Measurements from ENCODE around the gene ADRA2B.
"Not testable (repeated sequence)": the region's sequence is repeated elsewhere in the genome, so short reads cannot be mapped to it uniquely, and the experiment has no call there.

ADRA2B gene

DNA sequence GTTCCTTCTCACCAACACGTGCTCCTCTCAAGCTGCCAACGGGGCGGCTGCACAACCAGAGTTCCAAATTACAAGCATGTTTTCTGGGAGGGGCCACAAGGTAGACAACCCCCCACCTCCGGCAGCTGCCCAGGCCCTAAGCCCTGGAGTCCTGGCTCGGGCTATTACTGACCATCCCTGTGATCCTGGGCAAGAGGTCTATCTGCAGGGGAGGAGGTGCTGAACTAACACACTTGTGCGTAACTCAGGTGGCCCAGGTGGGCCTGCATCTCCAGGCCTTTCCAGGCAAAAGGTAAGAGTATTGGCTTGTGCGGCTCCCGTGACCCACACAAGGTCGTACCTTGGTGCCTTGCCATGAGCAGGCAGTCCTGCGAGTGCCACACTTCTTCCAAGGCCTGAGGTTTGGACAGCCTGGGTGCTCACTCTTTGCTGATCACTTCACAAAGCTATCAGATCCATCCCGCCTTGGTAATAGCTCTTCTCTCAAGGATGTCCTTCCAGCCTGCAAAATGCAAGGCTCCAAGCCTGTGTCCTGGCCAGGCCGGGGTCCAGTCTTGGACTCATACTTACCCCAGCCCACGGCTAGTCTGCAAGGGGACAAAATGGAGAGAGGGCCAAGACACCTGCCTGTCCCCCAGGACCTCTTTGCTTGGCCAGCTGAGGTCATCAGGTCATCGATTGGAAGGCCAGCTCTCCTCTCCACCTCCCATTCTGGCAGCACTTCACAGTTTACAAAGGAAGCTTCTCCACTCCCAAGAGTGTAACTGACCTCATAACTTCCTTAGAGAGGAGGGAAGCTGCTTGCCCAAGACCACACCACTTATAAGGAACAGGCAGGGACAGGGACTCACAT lies 33.9 kb downstream of the ADRA2B start:
- peak overlapping the region; percentile 67 for H3K27ac Mint-ChIP-seq
- H3K4me1 Mint-ChIP-seq (ENCODE audit: low read depth) = peaks cover 33% of the 10 kb centered on the region
- peaks cover 14% of the 10 kb centered on the region for H3K27me3 Mint-ChIP-seq
- intact Hi-C loops (cut with micrococcal nuclease) = no loop called here
- H3K36me3 Mint-ChIP-seq (ENCODE audit: low read depth) = no peaks in the 10 kb centered on the region
- H3K9me3 Mint-ChIP-seq = no peaks in the 10 kb centered on the region
- H3K4me3 Mint-ChIP-seq = no peak overlapping the region

DNA sequence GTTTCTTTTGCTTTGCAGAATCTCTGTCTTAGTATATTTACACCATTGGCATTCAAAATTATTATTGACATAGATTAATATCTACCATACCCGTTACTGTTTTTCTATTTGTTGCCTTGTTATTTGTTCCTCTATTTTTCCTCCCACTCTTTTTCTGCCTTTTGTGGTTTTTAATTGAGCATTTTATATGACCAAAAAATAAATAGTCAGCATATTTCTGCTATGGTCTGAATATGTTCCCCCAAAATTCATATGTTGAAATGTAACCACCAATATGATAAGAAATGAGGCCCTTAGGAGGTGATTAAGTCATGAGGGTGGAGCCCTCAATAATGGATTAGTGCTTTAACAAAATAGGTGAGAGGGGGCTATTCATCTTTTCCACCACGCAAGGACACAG lies 35.3 kb downstream of the ADRA2B start:
- Mint-ChIP-seq H3K36me3 (ENCODE audit: low read depth) (no peaks in the 10 kb centered on the region), H3K4me1 (ENCODE audit: low read depth) (peaks cover 33% of the 10 kb centered on the region), H3K4me3 (no peak overlapping the region), H3K9me3 (no peaks in the 10 kb centered on the region), H3K27ac (no peak overlapping the region), H3K27me3 (peaks cover 18% of the 10 kb centered on the region)
- intact Hi-C loops (cut with micrococcal nuclease) = no loop called here

DNA sequence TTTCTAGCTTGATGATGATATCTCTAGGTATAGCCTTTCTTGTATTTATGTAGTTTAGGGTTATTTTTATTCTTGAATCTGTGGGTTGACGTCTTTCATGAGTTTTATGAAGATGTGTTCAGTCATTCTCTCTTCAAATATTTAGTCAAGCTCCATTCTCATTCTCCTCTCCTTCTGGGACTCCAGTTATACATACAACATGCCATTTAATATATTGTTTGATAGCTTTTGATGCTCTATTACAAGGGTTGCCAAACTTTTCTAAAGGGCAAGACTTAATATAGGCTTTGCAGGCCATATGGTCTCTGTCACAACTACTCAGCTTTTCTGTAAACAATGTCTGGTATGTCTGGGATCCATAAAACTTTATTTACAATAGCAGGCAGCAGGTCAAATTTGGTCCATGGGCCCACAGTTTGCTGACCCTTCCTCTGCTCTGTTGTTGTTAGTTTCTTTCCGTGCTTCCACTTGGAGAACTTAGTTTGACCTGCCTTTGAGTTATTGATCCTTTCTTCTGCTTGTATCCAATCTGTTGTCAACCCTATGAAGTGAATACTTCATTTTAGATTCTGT lies 41.1 kb downstream of the ADRA2B start:
- Mint-ChIP-seq H3K27me3 (peaks cover 36% of the 10 kb centered on the region), H3K4me3 (no peak overlapping the region), H3K9me3 (no peaks in the 10 kb centered on the region), H3K4me1 (ENCODE audit: low read depth) (no peaks in the 10 kb centered on the region), H3K27ac (no peak overlapping the region), H3K36me3 (ENCODE audit: low read depth) (no peaks in the 10 kb centered on the region)
- intact Hi-C loops (cut with micrococcal nuclease) = no loop called here

DNA sequence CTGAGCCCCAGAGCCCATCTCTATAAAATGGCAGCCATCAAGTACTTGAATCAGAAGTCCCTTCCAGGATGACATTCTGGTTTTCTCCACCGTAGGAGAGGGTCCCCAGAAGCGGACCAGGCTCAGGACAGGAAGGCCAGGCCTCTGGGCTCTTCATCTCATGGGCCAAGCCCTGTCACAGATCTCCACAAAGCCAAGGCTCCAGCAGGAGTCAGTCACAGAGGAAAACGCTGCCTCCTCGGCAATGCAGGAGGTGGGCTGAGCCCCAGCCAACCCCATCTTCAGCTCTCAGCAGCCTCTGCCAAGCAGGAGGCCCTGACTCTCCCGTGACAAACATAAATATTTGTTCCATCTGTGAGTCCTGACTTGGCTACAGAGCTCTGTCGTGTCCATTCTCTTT lies 42.2 kb downstream of the ADRA2B start:
- intact Hi-C loops (cut with micrococcal nuclease) = no loop called here
- Mint-ChIP-seq H3K4me3 (no peak overlapping the region), H3K9me3 (no peaks in the 10 kb centered on the region), H3K27me3 (peaks cover 33% of the 10 kb centered on the region), H3K36me3 (ENCODE audit: low read depth) (no peaks in the 10 kb centered on the region), H3K27ac (no peak overlapping the region), H3K4me1 (ENCODE audit: low read depth) (no peaks in the 10 kb centered on the region)

DNA sequence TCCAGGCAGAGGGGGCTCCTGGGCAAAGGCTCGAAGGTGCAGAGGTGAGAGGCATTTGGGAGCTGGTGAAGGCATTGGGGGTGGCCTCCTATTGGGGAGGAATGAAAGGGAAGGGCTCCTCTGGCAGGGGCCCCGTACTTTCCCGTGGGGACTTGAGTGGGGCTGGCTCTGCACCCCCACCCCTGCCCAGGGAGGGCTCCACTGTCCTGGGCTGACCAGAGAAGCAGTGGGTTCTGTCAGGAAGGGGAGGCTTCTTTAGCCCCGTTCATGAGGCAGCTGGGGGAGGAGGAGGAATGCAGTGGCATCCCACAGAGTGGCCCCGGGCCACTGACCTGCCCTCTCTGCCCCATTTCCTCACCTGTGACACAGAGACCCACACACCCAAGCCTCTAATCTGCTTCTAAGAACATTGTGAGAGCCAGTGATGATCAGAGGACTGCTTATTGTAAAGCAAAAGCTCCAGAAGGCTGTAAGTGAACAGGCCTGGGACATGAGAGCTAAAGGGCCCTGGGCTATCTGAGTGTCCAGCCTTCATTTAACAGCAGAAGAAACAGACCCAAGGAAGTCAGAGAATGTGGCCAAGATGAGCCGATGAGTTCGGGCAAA lies 43.1 kb downstream of the ADRA2B start:
- Mint-ChIP-seq H3K4me1 (ENCODE audit: low read depth) (no peaks in the 10 kb centered on the region), H3K4me3 (no peak overlapping the region), H3K9me3 (no peaks in the 10 kb centered on the region), H3K27ac (no peak overlapping the region), H3K36me3 (ENCODE audit: low read depth) (no peaks in the 10 kb centered on the region), H3K27me3 (peaks cover 31% of the 10 kb centered on the region)
- intact Hi-C loops (cut with micrococcal nuclease) = no loop called here

DNA sequence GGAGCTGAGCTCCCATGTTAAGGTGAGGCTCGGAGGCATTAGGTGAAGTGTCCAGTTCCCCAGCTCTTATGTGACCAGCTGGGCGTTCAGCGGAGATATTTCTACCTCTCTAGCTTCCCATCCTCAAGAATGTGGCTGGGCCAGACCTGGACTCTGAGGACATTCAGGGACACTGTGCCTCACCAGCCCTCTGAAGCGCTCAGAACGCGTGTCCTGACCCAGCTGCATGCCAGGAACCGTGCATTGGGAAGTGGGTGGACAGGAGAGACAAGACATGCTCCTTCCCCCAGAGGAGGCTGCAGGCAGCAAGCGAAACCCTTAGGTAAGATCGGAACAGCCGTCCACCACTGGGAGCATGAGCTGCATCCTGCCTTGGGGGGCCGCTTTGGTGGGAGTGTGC lies 43.6 kb downstream of the ADRA2B start:
- Mint-ChIP-seq H3K4me3 (no peak overlapping the region), H3K9me3 (no peaks in the 10 kb centered on the region), H3K27ac (no peak overlapping the region), H3K4me1 (ENCODE audit: low read depth) (no peaks in the 10 kb centered on the region), H3K36me3 (ENCODE audit: low read depth) (no peaks in the 10 kb centered on the region), H3K27me3 (peaks cover 35% of the 10 kb centered on the region)
- intact Hi-C loops (cut with micrococcal nuclease) = no loop called here

DNA sequence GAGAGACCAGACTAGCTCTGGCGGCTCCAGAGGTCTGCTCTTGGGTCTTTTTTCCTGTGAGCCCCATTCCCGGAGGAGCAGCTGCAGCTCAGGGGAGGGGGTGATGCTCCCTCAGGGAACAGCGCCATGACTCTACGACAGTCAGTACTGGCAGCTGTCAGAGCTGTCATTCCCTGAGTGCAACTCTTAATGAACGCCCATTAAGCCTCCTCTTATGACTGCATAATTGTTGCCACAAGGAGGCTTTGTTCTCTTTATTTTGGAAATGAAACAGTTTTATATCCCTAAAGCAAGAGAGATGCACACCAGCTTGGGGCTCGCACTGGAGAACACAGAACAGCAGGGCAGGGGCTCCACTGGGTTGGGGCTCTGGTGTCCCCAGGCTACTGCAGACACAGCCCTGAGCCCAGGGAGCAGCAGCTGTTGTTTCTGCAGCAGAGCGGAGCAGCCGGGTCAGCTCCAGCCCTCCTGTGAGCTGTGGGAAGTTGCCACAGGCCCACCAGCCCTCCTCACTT lies 44.3 kb downstream of the ADRA2B start:
- H3K4me3 Mint-ChIP-seq; intact Hi-C loops (cut with micrococcal nuclease); H3K36me3 Mint-ChIP-seq (ENCODE audit: low read depth); H3K4me1 Mint-ChIP-seq (ENCODE audit: low read depth); H3K27ac Mint-ChIP-seq; H3K9me3 Mint-ChIP-seq: not testable (repeated sequence)
- peaks cover 41% of the 10 kb centered on the region for H3K27me3 Mint-ChIP-seq

DNA sequence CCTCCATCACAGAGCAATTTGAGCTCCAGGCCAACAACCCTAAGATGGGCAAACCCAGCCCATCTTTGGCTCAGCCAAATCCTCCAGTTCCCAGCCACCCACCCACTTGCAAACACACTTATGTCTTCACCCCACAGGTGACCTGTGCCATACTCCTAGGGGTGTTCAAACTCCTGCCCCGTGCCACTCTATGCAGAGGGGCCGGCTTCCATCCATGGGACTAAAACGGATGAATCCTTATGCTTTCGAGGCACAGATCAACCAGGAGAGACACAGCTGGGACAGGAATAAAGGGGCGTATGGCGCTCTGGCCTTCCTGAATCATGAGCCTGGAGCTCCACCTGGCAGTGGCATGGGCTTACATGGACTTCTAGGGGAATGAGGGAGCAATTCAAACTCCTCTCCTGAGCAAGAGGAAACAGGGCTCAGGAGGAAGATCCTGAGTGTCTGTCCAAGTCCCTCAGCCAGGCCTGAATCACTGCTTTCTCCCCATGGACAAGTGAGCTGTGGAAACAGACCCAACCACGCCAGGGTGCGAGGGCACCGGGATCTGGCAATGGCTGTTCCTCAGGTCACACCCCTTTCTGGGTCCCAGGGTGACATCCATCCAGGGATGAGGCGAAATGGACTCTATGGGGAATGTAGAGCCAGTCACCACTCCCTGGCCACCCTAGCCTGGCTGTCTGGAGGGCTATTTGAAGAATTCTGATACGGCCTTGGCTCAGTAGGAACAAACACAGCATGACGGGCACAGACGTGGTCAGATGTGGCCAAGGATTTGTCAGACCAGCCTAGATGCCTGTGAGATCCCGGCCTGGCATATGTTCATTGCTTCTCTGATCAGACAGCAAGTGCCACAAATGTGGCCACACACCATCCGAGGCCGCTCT lies 45.0 kb downstream of the ADRA2B start:
- peaks cover 39% of the 10 kb centered on the region for H3K27me3 Mint-ChIP-seq
- H3K4me3 Mint-ChIP-seq; intact Hi-C loops (cut with micrococcal nuclease); H3K9me3 Mint-ChIP-seq; H3K27ac Mint-ChIP-seq; H3K36me3 Mint-ChIP-seq (ENCODE audit: low read depth); H3K4me1 Mint-ChIP-seq (ENCODE audit: low read depth): not testable (repeated sequence)

DNA sequence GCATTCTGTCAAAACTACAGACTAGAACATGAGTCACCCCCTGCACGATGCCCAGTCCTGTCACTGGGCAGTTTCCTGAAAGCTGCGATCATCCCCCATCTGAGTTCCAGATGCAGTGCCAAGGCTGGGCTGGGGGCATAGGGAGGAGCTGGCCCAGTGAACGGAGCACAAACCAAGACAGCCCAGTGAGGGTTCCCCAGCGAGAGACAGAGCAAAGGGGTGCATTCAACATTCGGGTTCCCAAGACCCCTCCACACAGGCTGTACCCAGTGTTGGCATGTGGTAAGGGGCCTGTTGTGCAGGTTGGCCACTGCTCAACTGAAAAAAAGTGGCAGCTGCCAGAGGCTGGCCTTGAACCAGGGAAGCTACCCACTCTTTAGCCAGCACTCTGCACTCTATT lies 46.0 kb downstream of the ADRA2B start:
- intact Hi-C loops (cut with micrococcal nuclease); H3K36me3 Mint-ChIP-seq (ENCODE audit: low read depth); H3K27ac Mint-ChIP-seq; H3K9me3 Mint-ChIP-seq; H3K4me3 Mint-ChIP-seq; H3K4me1 Mint-ChIP-seq (ENCODE audit: low read depth): not testable (repeated sequence)
- H3K27me3 Mint-ChIP-seq = peaks cover 38% of the 10 kb centered on the region

DNA sequence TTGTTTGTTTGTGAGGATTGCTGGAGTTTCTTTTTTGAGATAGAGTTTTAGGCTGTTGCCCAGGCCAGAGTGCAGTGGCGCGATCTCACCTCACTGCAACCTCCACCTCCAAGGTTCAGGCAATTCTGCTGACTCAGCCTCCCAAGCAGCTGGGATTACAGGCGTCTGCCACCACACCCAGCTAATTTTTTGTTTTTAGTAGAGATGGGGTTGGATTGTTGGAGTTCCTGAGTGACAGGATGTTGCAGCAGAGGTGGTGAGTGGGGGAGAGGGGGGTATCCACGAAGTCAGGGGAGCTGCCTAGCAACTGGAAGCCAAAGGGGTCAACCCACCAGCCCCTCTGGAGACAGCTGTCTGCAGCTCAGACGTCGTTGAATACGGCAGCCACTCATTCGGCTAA lies 46.5 kb downstream of the ADRA2B start:
- peaks cover 38% of the 10 kb centered on the region for H3K27me3 Mint-ChIP-seq
- H3K4me1 Mint-ChIP-seq (ENCODE audit: low read depth); H3K27ac Mint-ChIP-seq; H3K36me3 Mint-ChIP-seq (ENCODE audit: low read depth); H3K9me3 Mint-ChIP-seq; intact Hi-C loops (cut with micrococcal nuclease); H3K4me3 Mint-ChIP-seq: not testable (repeated sequence)

DNA sequence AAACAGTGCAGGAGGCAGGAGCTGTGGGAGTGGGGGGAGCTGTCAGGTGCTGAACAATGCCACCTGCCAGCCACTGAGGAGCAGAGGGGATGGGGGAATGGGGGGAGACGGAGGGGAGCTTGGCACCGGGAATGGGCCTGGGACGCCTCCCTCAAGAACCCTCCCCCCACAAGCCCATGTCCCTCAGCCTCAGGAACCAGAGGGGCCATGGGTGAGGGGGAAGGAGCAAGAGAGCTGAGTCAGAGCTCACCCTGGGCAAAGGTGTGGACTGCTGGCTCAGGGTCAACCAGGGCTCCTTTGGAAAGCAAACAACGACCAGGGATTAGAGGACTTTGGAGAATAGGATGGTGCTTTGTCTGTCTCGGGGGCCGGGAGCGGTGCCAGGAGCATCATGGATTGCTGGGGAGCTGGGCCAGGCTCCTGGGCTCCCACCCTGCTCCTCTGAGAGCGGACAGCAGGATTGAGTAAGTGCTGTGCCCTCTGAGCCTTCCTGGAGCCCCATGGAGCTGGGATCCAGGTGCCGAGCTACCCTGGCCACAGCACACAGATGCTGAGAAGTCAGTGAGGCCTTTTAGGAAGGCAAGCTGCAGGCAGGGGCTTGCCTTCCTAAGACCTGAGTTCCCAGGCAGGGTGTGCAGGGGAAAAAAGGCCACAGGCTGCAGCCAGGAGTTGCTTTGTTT lies 48.3 kb downstream of the ADRA2B start:
- H3K4me3 Mint-ChIP-seq; H3K36me3 Mint-ChIP-seq (ENCODE audit: low read depth); H3K9me3 Mint-ChIP-seq; intact Hi-C loops (cut with micrococcal nuclease); H3K4me1 Mint-ChIP-seq (ENCODE audit: low read depth): not testable (repeated sequence)
- H3K27me3 Mint-ChIP-seq = peaks cover 31% of the 10 kb centered on the region
- H3K27ac Mint-ChIP-seq = peak overlapping the region; percentile 14

DNA sequence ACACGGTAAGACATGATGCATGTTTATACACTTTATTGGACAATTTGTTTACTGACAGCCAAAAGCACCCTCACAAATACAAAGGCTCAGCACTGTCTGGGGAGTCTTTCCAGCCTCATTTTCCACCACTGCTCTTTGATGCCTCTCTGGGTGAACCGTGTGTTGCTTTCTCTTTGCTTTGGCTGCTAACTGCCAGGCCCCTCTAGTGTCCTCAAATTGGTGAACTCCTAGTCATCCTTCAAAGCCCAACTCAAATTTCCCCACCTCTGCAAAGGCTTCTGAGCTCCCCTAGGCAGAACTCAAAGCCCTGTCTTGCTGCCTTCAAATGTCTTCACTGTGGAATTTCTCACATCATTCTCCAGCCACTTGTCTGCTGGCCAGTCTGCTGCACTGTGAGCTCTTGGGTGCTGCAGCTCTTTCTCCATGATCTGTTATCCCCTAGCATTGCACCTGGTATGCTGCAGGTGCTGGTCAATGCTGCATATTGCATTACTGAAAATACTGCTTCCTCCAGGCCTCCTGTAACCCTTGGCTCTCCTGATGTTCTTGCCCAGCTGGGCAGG lies 49.2 kb downstream of the ADRA2B start:
- H3K4me1 Mint-ChIP-seq (ENCODE audit: low read depth); H3K36me3 Mint-ChIP-seq (ENCODE audit: low read depth); intact Hi-C loops (cut with micrococcal nuclease); H3K9me3 Mint-ChIP-seq; H3K4me3 Mint-ChIP-seq; H3K27ac Mint-ChIP-seq: not testable (repeated sequence)
- peaks cover 24% of the 10 kb centered on the region for H3K27me3 Mint-ChIP-seq

DNA sequence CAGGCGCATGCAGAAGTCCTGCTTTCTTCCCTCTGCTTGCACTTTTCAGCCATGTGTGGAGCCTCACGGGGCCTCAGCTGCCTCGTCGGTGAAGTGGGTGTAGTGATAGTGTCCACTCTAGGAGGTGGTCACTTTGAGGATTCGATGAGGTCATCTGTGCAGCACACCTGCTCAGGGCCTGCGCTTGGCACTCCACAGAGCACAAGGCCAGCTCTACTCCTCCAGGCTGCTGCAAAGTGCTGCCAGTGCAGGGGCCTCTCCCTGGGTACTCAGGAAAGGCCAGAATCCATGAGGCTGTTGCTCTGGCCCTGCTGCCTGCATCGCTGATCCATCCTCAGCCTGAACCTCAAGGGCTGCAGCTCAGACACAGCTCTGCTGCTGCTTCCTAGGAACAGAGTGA lies 49.9 kb downstream of the ADRA2B start:
- H3K27ac Mint-ChIP-seq; H3K4me3 Mint-ChIP-seq; intact Hi-C loops (cut with micrococcal nuclease); H3K9me3 Mint-ChIP-seq; H3K36me3 Mint-ChIP-seq (ENCODE audit: low read depth): not testable (repeated sequence)
- peaks cover 23% of the 10 kb centered on the region for H3K27me3 Mint-ChIP-seq
- peaks cover 15% of the 10 kb centered on the region for H3K4me1 Mint-ChIP-seq (ENCODE audit: low read depth)
